Stomach (tissue), 4 donors: ENCODE results near the gene WHRN.
A peak's percentile ranks its signal among the peaks of the same experiment; 100 is the strongest.

Experiments
- CTCF ChIP-seq, 7 experiments: fragments of 450-650 bp in 4 of 7; fragments of 200-600 bp in 3 of 7; sonication (generic) in 3 of 7; IDR thresholded peaks; one replicate each; pipeline ENCODE4 v1.5.1; 2016 to 2019; ENCODE audit warnings: antibody characterized with exemption in 7 of 7, control low read depth in 2 of 7, mild to moderate bottlenecking in 1 of 7
- EP300 ChIP-seq: sonication (generic); formaldehyde crosslinking; IDR thresholded peaks from one replicate; pipeline ENCODE4 v1.6.1; 2017; ENCODE audit warnings: antibody characterized with exemption
- POLR2A ChIP-seq, 4 donors: fragments of 450-650 bp; IDR thresholded peaks; one replicate each; pipeline ENCODE4 v1.6.1; 2016; ENCODE audit warnings: antibody characterized with exemption in 4 of 4, control low read depth in 2 of 4, mild to moderate bottlenecking in 1 of 4, moderate library complexity in 1 of 4
- POLR2AphosphoS5 ChIP-seq, 3 donors: sonication (generic); formaldehyde crosslinking; IDR thresholded peaks; one replicate each; pipeline ENCODE4 v1.6.1; 2016; ENCODE audit warnings: antibody characterized with exemption in 3 of 3

DNA sequence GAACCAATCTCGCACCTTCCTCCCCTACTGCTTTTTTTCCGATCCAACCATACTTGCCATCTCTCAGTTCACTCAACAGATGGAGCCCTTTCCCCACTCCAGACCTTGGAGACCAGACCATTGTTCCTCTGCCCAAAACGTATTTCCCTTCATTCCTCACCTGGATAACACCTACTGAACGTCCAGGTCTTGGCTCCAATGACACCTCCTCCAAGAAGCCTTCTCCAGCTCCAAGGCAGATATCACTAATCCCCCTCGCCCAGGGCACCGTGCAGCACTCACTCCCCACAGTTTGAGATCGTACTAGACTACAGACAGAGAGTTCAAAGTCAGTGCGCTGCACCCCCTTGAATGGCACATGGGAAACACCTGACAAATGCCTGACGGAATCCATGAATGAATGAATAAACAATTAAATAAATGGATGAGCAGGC, 70.4 kb downstream of the WHRN start:
- peak in 4 of 7 experiments; percentile 10 to 72 (median 48) for TF ChIP-seq CTCF (IDR thresholded peaks at IDR 0.05)
- no peak for TF ChIP-seq POLR2AphosphoS5 (IDR thresholded peaks at IDR 0.05)
- TF ChIP-seq POLR2A (IDR thresholded peaks at IDR 0.05), result no peak
- no peak for TF ChIP-seq EP300
